Activated CD4-positive, alpha-beta T cell treated with anti-CD3 and anti-CD28 coated beads, Interleukin-2, amount 50 U/mL, for 1 hour (primary cell): ENCODE results near the gene HMGA1.

Experiments used
- DNase-seq: peaks from one replicate; pipeline ENCODE4 v3.0.0-alpha.2; 2020

HMGA1 gene

DNA sequence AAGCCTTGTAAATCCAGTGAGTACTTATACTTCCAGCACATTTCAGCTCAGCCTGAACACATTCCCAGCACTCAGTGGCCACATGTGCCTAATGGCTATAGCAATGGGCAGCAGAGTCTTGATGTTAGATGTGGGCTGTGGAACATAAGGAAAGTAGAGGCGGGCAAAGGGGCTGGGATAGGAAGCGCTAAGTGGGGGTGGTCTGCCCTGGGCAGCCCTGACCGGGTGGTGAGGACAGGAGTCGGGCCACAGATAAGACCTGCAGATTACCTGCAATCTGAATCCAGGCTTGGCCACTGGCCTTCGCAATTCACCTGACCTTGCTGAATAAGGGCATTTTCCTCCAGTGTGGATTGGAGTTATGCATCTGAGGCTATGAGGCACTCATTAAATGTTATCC, 11.1 kb upstream of the HMGA1 start:
- no peak for DNase-seq

DNA sequence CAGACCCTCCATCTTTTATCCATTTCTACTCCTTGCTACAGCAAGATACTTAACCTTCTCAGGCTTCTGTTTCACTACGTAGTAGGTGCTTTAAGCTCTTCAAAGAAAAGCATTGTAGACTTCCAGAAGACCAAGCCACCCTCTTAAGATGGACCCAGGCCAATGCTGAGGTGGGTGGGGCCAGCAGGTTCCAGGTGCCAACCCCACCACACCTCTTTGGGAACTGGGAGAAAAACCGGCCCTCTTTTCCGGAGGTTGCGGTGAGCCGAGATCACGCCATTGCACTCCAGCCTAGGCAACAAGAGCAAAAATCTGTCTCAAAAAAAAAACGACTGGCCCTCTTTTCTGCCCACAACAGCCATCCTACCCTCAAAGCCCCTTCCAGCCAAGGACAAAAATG, 10.6 kb upstream of the HMGA1 start:
- DNase-seq, result no peak

DNA sequence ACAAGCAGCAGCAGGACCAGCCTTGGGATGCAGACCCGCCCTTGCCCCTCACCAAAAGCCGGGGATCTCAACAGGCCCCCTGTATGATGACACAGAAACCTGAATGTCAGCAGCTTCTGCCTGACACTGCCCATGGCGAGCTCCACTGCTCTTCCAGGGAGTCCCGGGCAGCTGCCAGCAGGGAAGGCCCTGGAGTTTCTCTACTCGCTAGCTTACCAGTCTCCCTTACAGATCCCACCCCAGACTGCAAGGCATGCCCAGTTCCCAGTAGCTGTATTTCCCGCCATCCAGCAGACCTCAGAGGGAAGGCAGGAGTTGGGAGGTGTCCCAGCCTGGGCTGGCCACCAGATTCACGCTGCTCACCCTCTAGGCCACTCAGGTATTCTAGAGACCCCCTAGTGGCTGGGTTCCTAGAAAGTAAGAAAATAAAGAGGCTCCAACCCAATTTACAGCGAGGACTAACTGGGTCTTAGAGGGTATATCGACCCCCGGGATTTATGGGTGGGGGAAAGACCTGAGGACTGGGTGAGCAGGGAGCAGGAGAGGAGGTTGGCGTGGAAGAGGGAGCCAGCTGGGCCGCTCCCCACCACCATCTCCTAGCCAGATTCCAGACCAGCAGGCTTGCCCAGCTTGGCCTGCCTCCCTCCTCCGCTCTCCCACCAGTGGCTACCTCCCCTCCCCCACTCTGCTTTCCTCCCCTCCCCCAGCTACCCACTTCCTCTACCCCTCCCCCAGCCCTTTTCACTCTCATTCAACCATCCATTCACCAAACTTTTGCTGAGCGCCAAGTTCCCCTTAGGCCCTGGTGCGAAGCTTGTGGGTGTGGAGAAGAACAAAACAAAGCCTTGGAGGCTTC, 9.7 kb upstream of the HMGA1 start:
- no peak for DNase-seq

DNA sequence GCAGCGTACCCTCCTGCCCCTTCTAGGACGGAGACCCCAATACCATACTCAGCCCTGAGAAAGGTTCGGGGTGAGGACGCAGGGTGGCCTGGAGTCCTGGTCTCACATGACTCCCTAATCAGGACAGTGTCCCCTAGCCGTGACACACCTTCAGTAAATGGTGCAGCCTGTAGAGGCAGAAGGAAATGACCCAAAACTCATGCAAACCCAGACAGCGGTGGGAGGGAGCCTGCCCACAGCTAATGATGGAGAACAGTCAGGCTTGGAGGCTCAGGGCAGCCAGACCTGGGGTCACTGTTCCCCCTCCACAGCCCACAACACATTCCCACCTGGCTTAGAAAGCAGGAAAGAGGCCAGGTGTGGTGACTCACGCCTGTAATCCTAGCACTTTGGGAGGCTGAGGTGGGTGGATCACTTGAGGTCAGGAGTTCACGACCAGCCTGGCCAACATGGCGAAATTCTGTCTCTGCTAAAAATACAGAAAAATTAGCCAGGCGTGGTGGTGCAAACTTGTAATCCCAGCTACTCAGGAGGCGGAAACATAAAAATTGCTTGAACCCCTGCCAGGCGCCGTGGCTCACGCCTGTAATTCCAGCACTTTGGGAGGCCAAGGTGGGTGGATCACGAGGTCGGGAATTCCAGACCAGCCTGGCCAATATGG, 8.8 kb upstream of the HMGA1 start:
- DNase-seq, result no peak

- no peak for DNase-seq
Observed at GRCh38 chr6:34229877-34230276, 6.8 kb upstream of the HMGA1 start.

DNA sequence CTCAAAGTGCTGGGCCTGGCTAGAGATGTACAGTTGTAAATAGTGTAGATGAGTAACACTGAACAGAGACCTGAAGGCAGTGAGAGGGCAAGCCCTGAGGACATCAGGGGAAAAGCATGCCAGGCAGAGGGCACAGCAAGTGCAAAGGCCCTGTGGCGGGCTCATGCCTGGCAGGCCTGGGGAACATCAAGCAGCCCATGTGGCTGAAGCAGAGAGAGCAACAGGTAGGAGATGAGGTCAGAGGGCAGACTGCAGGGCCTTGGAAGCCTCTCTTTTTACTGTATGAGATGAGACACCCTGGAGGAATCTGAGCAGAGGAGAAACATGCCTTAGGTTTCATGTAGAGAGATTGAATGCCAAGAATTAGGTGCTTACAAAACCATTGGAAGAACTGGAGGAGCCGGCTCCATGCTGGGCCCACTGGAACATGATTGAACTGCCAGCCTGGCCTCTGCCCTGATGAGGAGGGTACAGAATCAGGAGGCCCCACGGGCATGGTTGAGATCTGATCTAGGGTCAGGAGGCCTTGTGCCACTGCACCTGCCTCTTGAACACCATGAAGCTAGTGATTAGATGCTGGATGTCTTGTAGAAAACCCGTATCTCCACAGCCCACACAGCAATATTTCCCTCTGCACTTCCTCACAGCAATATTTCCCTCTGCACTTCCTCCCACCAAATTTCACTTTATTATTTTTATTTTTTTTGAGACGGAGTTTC, 5.9 kb upstream of the HMGA1 start:
- no peak for DNase-seq

GRCh38 chr6:34231566-34232336, 4.9 kb upstream of the HMGA1 start:
- DNase-seq, result no peak

GRCh38 chr6:34232901-34233300, 3.8 kb upstream of the HMGA1 start:
- DNase-seq, result no peak

GRCh38 chr6:34233867-34234266, 2.8 kb upstream of the HMGA1 start:
- DNase-seq, result no peak

GRCh38 chr6:34234667-34235306, 1.9 kb upstream of the HMGA1 start:
- no peak for DNase-seq

GRCh38 chr6:34235307-34236130, 1.2 kb upstream of the HMGA1 start:
- peak; percentile 66 for DNase-seq

GRCh38 chr6:34236131-34236442, 586 bp upstream of the HMGA1 start:
- DNase-seq, result peak; percentile 58

- DNase-seq, result no peak
Observed at GRCh38 chr6:34237316-34237721, 646 bp downstream of the HMGA1 start.

DNA sequence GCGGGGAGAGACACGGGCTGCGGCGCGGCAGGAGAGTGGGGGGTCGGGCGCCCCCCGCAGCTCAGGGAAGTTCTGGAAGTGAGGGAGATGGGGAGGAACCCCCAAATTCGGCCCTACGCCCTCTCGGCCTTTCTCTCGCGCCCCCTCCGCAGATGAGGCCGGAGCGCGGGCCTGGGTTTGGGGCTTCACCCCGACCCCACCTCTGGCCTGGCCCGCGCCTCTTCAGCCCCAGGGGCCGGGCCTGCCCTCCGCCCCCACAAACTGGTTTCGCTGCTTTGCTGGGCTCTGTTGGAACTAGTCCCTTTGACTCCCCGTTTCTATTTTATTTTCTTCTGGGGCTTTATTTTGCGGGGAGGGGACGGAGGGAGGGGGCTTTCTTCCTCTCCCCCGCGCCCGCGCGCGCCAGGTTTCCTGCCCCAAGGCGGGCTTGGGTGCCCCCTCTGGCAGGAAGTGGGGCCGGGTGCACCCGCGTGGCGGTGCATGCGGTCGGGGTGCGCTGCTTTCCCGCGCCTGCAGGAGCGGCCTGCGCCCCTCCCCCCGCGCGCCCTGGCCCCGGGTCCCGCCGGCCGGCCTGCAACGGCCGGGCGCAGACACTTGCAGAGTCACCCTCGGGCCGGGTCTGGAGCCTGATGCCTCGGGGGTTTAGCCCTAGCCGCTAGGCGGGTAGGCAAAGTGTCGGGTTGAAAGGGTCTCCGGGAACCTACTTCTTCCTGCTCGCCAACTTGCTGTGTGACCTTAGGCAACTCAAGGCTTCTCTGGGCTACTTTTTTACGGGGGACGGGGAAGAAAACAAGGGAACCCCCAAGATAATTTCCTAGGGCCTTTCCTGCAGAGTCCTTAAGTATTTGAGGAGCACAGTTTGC, 1.3 kb downstream of the HMGA1 start:
- DNase-seq, result peak; percentile 62

DNA sequence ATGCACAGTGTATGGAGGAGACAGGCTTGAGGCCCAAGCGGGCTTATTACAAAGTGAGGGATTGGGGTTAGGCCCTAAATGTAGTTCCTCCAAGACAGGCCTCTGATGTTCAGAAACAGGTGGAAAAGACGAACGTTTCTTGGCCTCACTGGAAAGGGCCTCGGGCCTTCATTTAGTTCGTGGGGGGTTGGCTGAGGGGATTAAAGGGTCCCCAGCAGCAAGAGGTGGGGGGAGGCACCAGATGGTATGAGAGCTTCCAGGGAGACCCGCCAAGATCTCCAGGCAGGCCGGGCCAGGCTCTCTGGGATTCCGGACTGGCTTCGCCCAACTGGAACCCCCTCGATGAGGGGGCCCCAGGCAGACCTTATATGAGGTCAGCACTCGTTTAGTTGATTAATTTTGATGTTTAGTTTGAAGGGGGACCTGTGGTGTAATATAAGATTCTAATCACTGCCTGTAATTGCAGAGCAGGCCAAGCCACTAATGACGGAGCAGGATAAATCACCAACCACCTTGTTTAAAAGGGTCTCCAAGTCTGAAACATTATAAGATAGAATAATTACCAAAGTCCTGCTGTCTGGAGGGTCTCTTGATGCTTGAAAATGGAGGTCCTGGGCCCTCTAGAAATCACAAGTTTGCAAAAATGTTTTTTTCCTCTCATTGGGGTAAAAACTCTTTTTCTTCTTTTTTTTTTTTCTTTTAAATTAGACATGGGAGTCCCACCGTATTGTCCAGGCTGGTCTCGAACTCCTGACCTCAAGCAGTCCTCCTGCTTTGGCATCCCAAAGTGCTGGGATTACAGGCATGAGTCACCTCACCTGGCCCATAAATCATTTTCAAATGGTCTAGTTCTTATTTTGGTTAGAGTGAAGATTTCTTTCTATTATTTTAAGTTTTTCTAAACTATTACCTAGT, 2.2 kb downstream of the HMGA1 start:
- no peak for DNase-seq

- no peak for DNase-seq
Observed at GRCh38 chr6:34239500-34239825, 2.8 kb downstream of the HMGA1 start.

DNA sequence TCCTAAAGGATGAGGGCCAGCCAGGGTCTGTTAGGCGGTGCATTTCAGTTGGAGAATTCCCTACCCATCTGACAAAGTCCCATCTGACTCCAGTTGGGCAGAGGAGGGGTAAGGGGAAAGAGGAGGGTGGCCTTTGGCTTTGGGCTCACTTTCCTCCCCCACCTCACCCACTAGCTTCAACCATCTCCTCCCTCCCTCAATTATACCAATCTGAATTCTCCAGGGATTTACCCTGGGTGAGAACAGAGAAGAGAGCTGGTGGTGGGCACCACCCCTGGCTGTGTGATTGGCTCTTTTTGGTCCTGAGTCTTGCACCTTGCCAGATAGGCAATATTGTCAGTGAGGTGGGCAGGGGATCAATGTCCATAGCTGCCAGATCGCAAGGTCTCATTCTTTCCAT, 3.2 kb downstream of the HMGA1 start:
- no peak for DNase-seq

DNA sequence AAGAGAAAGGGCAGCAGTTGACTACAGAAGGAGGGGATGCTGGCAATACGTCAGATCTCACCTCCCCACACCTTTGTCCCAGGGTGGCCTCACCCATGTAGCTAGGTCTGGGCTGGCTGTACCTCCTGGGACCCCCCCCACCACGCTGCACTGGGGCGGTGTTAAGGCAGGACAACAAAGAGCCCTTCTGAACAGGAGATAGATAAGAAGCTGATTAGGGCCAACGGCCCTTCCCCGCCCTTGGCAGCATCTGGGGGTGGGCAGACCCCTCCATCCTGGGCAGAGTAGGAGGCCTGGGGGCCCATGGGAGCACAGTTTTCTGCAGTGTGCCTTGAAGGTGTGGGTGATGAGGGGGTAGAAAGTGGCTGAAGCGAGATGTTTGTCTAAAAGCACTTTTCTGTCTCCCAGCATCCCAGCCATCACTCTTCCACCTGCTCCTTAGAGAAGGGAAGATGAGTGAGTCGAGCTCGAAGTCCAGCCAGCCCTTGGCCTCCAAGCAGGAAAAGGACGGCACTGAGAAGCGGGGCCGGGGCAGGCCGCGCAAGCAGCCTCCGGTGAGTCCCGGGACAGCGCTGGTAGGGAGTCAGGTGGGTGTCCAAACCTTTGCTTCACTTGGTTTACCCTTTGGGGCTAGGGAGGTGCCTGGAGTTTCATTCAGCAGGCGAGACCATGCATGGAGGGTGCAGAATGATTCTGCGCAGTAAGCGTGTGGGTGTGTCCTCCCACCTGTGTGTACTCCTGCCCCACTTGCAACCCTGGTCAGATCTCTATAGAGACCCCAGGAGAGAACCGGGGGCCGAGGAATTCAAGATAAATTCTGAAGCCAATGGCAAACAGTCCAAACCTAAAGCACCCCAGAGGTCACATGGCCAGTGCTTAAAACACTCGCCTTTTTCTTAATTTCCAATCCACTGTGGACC, 3.9 kb downstream of the HMGA1 start:
- no peak for DNase-seq
